ENCODE data around the gene DLG4. TPM values are rescaled to one million over a fixed set of nuclear protein-coding genes. Genes with fewer than 3 reads are reported as not detected.

Gene DLG4
- polyA plus RNA-seq (ENCODE audit: insufficient read length in 4 of 4) = 10 to 100 TPM; 25.8 to 50.7 (median 41.7) TPM

DNA sequence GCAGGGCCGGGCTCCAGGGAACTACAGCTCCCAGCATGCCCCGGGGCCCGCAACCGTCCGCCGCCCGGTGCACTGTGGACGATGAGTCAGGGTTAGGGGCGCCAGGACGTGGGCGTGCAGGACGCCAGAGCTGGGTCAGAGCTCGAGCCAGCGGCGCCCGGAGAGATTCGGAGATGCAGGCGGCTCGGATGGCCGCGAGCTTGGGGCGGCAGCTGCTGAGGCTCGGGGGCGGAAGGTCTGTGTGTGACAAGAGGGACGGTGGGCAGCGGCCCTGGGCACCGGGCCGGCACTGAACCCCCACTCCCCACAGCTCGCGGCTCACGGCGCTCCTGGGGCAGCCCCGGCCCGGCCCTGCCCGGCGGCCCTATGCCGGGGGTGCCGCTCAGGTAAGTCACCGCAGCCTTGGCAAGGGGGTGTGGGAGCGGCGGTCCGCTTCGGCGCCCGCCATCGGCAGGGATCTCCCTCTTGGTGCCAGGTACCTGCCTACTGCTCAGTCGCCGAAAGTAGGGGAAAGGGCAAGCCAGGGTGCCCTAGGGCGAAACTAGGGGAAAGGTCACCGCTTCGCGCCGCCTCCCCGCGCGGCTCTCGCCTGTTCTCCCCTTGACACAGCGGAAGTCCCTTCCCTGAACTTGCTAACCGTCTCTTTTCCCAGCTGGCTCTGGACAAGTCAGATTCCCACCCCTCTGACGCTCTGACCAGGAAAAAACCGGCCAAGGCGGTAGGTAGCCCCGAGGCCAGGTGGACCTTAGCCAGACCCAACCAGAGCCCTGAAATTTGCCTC lies at the start of gene DLG4, which contains the start of gene ACADVL:
TSS of gene DLG4 (minus strand) at position 25 of the 781 bp plus-strand sequence.
TSS of gene ACADVL (plus strand) at position 127 of the 781 bp plus-strand sequence. CDS start at position 174, 47 bp downstream.
- peak in 1 of 4 donors; percentile 74 for DNase-seq (ENCODE audit: low read depth in 4 of 4, low spot score in 3 of 4)

DNA sequence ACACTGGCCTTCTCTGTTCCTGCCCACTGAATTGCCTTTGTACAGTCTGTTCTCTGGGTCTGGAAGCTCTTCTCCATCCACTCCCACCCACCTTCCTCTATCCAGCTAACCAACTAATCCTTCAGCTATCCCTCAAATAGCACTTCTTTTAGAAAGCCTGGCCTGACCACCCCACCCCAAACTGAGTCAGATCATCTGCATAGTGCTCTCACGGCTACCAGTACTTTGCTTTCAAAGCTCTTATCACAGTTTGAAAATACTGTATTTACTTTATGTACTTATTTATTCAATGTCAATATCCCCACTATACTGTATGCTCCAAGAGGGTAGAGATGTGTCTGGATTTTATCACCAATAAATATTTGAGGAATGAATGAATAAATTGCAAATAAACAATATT lies 47.1 kb upstream of the DLG4 start:
- no peak for DNase-seq (ENCODE audit: low read depth in 4 of 4, low spot score in 3 of 4)

DNA sequence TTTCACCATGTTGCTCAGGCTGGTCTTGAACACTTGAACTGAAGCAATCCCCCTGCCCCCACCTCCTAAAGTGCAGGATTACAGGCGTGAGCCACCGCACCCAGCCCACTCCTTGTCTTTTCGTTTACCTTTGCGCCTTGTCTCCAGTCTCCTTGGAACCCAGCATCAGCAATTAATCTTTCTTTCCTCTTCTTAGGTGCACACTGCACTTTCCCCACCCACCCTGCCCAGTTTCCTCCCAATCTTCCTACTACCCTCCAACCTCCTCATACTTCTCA lies 44.1 kb upstream of the DLG4 start:
- DNase-seq (ENCODE audit: low read depth in 4 of 4, low spot score in 3 of 4) = no peak

DNA sequence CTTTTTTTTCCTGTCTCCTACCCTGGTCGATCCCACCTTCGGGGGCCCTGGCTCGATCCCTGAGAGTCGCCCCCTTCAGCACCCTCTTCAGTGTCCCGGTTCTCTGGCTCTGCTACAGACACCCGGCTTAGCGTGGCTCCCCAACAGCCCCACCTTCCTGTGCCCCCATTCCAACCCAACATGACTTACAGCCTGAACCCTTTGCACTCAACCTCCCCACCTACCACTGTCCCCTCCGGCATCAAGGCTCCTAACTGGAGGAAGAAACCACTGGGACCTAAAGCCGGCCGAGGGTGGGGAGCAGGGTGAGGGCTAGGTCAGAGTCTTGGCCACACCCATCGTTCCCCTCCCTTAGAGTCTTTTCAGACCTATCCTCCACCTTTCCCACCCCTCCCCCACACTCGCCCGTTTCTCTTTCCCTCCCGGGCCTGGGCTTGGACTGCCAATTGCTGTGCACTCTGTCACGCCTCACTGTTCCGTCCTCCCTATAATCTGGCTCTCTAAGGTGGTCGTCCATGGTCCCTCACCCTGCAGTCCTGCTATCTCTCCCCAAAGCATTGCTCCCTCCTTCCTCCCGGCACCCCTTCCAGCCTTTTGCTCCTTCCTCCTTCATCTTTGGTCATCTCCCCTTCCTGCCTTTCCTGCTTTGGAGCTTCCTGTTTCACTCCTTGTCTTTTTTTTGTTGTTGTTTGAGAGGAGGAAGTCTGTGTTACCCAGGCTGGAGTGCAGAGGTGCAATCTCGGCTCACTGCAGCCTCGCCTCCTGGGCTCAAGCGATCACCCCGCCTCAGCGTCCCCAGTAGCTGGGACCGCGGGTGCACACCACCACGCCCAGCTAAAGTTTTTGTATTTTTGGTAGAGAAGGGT lies 43.5 kb upstream of the DLG4 start:
- no peak for DNase-seq (ENCODE audit: low read depth in 4 of 4, low spot score in 3 of 4)

DNA sequence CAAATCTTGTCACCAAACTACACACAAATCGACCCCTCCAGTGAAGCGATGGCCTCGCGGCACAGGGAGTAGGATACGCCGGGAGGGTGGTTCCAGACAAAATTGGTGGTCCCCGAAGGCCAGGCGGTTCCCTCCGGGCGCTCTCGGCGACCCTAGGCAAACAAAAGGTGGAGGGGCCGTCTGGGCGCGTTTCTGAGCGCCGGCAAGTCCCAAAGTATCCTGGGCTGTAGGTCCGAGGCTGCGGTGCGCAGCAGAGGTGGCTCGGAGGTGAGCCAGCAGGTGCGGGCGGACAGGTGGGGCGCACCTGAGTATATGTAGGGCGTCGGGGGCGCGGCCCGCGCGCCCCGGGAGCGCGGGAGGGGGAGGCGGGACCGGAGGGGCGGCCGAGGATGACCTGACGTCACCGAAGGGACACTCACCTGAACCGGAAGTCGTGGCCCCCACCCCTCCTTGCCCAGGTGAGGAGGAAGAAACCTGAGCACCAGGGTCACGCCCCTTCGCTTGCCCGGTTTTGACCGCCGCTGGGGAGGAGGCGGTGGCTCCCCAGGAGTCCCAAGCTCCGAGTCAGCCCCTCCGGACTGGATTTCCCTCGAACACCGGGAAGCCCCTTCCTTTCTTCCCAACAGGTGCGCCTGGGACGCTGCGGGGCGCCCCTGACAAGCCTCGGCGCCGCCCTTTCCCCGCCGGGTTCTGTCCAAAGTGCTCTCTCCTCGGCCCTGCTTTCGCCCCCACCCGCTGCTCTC lies 42.7 kb upstream of the DLG4 start, which contains the start of gene CLDN7:
TSS of gene CLDN7 (minus strand) at position 287 of the 743 bp plus-strand sequence. CDS start 435 bp downstream, outside the sequence.
- DNase-seq (ENCODE audit: low read depth in 4 of 4, low spot score in 3 of 4) = no peak

DNA sequence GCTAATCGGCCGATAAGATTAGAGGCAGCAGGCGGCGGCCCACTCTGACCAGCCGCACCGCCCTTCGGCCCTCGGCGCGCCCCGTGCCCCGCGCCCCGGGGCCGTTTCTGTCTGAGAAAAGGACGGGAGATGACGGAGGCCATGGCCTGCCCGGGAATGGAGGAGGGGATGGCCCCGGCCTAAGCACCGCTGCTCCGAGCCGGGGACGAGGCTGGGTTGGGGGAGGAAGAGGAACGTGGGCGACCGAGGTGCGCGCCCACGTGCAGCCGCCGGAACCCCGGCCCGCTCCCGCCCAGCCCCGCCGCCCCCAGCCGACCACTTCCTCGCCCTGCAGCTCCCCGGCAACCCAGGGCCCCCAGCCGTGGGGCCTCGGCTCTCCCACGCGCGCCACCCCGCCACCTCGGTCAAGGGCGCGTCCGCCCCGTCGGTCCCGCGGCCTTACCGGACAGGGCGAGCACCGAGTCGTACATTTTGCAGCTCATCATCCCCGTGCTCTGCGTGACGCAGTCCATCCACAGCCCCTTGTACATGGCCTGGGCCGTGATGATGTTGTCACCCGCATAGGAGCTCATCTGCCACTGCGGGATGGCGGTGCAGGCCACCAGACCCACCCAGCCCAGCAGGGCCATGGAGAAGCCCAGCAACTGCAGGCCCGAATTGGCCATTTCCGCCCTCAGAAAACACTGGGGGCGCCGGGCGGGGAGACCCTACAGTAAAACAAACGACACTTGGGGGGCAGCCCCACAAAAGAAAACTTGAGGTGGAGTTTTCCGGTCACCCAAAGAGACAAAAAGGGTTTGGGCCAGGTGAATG lies 41.9 kb upstream of the DLG4 start:
- DNase-seq (ENCODE audit: low read depth in 4 of 4, low spot score in 3 of 4) = no peak

DNA sequence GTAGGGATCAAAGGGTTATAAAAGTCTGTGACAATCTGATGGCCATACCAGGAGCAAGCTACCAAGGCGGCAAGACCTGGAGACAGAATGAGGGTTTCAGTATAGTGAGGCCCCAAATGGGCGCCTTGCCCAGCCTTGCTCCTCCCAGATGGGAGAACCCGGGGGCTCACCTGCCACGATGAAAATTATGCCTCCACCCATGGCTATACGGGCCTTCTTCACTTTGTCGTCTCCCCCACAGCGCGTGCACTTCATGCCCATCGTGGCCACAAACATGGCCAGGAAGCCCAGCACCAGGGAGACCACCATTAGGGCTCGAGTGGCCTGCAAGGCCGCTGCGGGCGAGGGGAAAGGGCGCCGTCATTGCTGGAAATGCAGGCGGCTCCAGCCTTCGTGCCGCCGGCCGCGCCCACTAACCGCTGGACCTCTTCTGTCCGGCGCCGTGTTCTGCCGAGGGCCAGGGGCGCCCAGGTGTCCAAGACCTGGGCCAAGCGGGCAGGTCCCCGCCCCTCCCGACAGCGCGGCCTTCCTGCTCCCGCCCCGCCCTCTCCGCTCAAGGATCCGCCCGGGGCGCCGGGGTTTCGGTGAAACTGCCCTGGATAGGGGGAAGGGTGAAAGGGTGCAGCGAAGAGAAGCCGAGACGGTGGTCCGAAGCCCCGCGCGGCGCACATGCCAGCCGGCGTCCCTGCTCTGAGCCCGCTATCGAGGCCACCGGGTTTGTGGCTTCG lies 41.2 kb upstream of the DLG4 start:
- DNase-seq (ENCODE audit: low read depth in 4 of 4, low spot score in 3 of 4) = no peak

DNA sequence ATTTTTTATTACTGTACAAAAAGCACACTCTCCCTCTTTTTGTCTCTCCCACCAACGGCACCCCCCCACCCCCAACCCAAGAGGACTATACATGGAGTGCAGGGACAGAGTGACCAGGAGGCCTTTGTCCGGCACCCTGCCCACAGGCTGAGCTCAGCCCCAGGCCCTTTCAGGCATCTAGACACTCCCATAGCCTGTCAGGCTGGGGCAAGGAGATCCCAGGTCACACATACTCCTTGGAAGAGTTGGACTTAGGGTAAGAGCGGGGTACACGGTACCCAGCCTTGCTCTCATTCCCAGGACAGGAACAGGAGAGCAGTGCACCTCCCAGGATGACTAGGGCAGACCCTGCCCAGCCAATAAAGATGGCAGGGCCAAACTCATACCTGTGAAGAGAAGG lies 40.5 kb upstream of the DLG4 start:
- DNase-seq (ENCODE audit: low read depth in 4 of 4, low spot score in 3 of 4) = no peak

DNA sequence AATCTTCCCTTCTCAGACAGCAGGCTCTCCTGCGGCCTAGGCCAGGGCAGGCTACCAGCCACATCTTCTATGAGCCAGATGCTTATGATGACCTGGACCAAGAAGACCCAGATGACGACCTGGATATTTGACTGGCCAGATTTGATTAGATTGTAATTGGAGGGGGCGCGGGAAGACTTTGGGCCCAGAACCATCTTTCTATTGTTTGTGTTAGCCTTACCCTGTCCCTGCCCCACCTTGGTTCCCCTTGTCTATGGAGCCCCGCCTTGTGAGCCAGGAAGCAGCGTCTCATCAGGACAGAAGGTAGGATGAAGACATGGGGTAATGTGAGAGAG lies 39.9 kb upstream of the DLG4 start:
- DNase-seq (ENCODE audit: low read depth in 4 of 4, low spot score in 3 of 4) = no peak

DNA sequence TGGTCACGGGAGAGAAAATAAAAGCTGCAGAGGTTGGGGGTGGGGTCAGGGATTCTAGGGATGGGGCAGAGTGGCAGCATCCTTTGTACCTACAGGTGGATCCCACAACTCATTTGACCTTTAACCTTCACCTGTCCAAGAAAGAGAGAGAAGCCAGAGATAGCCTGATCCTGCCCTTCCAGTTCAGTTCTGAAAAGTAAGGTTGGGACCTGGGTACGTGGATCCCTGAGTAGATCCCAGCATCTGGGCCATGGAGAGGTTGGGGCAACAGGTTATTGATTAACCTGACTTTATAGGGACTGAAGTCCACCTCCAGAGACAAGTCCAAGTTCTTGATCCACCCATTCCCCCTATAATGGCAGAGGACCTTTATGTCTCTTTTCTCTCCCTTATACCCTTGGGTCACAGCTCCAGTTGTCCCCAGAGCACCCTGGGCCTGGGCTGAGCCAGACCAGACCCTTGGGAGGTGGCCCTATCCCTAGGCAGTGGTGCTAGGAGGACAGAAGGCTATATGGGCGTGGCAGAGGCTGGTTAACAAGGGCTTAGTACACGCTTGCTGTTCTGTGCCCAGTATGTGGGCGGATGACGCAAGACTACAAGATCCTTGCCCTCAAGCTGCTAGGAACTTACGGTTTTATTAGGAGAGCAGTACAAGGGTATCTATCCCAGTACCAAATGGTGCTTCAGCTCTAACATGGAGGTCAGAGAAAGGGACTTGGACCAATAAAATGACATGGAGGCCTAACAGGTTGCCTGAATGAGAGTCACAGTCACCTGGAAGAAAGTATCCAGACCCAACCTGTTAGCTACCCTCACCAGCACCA lies 39.3 kb upstream of the DLG4 start:
- no peak for DNase-seq (ENCODE audit: low read depth in 4 of 4, low spot score in 3 of 4)

DNA sequence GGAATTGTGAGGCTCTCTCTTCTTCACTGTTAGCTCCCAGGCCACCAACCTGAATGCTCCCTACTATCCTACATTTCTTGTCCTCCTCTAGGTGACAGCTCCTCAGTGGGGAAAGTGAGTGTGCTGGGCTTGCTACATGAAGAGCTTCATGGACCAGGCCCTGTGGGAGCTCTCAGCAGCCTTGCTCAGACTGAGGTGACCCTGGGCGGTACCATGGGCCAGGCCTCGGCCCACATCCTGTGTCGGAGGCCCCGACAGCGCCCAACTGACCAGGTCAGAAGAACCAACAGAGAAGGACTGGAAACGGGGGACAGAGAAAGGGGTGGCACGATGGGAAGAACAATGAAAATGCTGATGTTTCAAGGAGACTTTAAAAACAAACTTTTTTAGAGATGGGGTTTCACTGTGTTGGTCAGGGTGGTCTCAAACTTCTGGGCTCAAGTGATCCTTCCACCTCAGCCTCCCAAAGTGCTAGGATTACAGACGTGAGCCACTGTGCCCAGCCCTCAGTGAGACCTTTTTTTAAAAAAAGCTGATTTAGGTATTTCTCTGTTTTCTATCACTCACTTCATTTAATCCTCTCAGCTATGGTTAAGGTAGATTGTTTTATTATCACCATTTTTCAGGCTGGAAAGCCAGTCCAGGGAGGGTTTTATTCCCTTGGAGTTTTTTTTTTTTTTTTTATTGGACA lies 37.3 kb upstream of the DLG4 start:
- DNase-seq (ENCODE audit: low read depth in 4 of 4, low spot score in 3 of 4) = no peak

DNA sequence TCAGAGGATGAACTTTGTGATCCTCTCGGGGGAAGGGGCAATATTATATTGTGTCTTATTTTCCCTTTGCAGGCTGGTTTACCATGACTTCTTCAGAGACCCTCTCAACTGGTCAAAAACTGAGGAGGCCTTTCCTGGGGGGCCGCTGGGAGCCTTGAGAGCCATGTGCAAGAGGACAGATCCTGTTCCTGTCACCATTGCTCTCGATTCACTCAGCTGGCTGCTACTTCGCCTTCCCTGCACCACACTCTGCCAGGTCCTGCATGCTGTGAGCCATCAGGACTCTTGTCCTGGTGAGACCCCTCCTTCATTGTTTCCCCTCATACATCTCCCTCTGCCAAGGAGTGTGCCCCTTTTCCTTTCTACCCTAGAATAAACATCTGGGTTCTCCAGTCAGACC lies 34.9 kb upstream of the DLG4 start:
- DNase-seq (ENCODE audit: low read depth in 4 of 4, low spot score in 3 of 4) = no peak

DNA sequence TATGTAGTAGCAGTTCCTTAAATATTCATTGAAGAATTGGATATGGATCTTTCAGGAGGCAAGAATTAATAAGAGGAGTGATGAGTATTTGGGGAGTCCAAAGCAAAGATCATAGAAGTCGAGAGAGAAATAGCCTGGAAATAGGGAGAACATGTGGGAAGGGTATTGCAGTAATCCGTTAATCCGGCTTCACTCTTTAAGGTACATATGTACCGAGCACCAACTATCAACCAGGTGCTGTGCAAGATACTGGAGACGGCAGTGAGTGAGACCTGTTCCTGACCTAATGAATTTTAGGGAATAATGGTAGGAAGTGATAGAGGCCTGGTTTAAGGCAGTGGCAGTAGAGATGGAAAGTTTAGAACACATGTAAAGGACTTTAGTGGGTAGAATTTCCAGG lies 33.4 kb upstream of the DLG4 start:
- DNase-seq (ENCODE audit: low read depth in 4 of 4, low spot score in 3 of 4) = no peak

DNA sequence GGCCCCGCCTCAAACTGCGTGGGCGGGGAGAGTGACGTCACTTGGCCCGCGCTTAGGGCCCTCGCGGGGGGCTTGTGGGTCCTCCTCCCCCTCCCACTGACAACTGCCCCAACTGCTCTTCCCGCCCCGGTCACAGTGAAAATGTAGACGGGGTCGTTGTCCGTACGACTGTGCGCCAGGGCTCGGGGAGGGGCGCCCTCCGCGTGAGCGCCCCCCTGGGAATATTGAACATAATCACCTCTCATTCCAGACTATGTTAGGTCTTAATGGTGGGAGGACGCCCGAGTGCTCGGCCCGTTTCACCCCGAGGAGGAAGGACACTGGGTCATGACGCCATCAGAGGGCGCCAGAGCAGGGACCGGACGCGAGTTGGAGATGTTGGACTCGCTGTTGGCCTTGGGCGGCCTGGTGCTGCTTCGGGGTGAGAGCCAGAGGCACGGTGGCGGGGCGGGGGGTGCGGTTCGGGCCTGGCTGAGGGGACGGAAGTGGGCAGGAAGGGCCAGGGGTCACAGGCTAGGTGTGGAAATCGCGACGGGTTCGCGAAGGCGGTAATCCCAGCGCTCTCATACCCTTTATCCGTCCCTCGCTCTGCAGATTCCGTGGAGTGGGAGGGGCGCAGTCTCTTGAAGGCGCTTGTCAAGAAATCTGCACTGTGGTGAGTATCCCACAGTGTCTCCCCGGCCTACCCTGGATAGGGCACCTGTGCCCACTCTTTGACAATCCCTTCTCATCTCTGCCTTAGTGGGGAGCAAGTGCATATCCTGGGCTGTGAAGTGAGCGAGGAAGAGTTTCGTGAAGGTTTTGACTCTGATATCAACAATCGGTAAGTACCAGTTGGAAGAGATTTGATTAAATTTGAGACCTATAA lies 32.8 kb upstream of the DLG4 start, which contains the start of gene ELP5:
TSS of gene ELP5 (plus strand) at position 40 of the 868 bp plus-strand sequence. CDS start at position 376, 336 bp downstream.
- peak in 2 of 4 donors; percentile 87 to 89 for DNase-seq (ENCODE audit: low read depth in 4 of 4, low spot score in 3 of 4)

DNA sequence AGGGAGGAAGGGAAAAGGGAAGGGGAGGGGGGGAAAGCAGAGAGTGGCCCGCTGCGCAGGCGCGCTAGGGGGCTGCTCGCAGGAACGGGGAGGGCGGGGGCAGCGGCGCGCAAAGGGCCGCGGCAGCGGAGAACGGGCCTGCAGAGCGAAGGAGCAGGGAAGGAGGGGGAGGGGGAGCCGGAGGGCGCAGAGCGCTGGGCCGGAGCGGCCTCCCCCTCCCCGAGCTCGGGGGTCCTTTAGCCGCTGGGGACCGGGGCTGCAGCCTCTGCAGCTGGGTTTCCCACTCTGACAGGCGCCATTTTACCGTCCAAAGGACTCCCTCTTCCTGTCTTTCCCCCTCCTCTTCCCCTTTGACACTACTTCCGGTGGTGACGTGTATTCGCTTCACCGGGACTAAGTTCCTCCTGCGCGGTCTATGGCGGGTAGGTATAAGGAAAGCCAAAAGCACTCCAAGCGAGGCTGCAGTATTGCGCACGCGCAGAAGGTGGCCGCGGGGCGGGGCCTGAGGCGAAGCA lies 32.1 kb upstream of the DLG4 start, which contains the start of gene CTDNEP1:
TSS of gene CTDNEP1 (minus strand) at position 74 of the 515 bp plus-strand sequence. CDS start 438 bp downstream, outside the sequence.
- peak; percentile 100 for DNase-seq (ENCODE audit: low read depth in 4 of 4, low spot score in 3 of 4)

All from left renal pelvis (tissue), 4 donors.